HCT116 (cell line): ENCODE results near the gene HEPACAM2.

Experiments
- SIN3A ChIP-seq: IDR thresholded peaks from 2 replicates; pipeline ENCODE4 v1.6.1; 2012; ENCODE audit warnings: low read depth
- SRF ChIP-seq: IDR thresholded peaks from 2 replicates; pipeline ENCODE4 v1.6.1; 2012; ENCODE audit warnings: low read depth
- TF ChIP-seq, protein P1 (sequence below), 3 experiments: fragments of 200-600 bp in 1 of 3; sonication (generic) in 1 of 3; IDR thresholded peaks in 2 of 3; conservative IDR thresholded peaks in 1 of 3; 2 replicates each; pipeline ENCODE4 v1.5.1; 2012 to 2017; ENCODE audit warnings: low read depth in 2 of 3, low read length in 2 of 3, antibody characterized with exemption in 1 of 3, borderline replicate concordance in 1 of 3, control low read depth in 1 of 3, mild to moderate bottlenecking in 1 of 3, mixed read lengths in 1 of 3, mixed run types in 1 of 3, moderate library complexity in 1 of 3; ENCODE audit not compliant: insufficient read depth in 1 of 3

DNA sequence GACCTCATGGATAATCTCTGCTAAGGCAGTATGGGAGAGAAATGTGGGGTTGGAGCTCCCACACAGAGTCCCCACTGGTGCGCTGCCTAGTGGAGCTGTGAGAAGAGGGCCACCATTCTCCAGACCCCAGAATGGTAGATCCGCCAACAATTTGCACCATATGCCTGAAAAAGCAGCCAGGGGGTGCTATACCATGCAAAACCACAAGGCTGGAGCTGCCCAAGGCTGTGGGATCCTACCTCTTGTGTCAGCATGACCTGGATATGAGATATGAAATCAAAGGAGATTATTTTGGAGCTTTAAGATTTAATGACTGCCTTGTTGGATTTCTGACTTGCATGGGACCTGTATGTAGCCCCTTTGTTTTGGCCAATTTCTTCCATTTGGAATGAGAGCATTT lies 51.0 kb downstream of the HEPACAM2 start:
- TF ChIP-seq, protein P1, sequence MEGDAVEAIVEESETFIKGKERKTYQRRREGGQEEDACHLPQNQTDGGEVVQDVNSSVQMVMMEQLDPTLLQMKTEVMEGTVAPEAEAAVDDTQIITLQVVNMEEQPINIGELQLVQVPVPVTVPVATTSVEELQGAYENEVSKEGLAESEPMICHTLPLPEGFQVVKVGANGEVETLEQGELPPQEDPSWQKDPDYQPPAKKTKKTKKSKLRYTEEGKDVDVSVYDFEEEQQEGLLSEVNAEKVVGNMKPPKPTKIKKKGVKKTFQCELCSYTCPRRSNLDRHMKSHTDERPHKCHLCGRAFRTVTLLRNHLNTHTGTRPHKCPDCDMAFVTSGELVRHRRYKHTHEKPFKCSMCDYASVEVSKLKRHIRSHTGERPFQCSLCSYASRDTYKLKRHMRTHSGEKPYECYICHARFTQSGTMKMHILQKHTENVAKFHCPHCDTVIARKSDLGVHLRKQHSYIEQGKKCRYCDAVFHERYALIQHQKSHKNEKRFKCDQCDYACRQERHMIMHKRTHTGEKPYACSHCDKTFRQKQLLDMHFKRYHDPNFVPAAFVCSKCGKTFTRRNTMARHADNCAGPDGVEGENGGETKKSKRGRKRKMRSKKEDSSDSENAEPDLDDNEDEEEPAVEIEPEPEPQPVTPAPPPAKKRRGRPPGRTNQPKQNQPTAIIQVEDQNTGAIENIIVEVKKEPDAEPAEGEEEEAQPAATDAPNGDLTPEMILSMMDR (IDR thresholded peaks at IDR 0.05 in 2 of 3, conservative IDR thresholded peaks at IDR 0.05 in 1 of 3; ENCODE audit: borderline replicate concordance in 1 of 3, insufficient read depth in 1 of 3, low read depth in 2 of 3, low read length in 2 of 3): peak in 1 of 3 experiments; percentile 12; a peak in 1 of 6 replicates
- TF ChIP-seq SIN3A (no peak), SRF (no peak)
